ENCODE results near the gene PXK.

PXK gene

DNA sequence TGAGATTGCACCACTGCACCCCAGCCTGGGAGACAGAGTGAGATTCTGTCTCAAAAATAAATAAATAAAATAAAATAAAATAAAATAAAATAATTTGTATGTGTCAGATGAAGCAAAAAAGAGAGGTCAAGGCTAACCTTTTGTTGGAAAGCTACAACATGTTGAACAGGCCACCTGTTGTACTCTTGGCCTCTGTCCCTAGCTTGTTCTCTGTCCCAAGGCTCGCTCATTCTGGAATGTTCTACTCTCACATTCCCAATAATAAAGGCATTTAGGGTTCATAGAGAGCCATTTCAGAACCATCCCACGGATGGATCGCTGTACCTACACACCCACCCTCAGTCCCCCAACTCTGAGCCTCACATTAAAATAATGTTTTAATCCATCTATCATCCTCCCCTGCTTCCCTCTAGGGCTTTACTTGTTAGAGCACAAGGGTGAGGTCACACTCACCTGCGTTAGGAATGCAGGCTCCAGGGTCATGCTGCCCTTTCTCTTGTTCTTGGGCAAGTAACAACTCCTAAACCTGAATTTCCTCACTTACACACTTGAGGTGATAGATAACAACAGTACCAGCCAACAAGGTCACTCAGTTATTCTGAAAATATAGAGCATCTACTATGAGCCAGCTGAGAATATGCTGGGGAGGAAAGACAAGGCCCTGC is 134.3 kb downstream of the PXK start:
- DNase-seq (ENCODE audit: low read depth), result no peak

GRCh38 chr3:58469096-58469495 is 136.4 kb downstream of the PXK start:
- DNase-seq (ENCODE audit: low read depth), result no peak

- DNase-seq (ENCODE audit: low read depth), result no peak
These were observed 137.8 kb downstream of the PXK start for GRCh38 chr3:58470363-58471024.

DNA sequence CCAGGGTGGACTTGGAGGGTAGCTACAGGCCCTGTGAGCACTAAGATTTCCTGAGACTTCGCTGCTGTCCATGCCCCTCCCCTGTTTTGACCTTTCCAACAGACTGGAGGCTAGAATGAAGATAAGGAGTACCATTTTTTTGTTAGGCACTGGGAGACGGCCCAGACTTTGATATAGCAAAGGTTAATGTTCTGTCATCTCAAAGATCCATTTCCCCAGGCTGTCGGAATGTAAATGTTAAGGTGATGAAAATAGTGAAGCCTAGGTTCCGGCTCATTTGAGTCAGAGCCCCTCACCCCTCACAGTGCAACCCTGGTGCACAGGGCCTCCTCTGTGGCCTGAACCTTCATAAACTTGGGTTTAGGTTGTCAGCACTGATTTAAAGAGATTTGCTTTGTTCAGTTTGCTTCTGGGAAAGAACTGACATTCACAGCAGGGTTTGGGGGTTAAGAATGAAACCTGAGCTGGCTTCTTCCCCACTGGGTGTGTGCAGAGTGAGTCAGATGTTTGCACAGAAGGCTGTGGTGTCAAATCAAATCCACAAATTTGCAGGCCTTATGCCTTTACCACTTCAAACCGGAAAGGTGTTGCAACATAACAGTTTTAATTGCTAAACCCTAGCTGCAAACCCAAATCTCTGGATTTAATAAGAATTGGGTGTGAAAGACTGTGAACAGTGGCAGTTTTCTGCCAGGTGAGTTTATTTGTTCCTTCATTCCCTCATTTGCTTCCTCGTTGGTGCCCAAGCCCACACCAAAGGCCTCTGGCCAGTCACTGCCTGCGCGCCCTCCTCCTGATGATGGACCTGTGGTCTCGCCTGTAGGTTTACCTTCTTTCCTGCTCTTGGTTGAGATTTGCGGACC is 138.6 kb downstream of the PXK start:
- no peak for DNase-seq (ENCODE audit: low read depth)

- no peak for DNase-seq (ENCODE audit: low read depth)
These were observed 140.6 kb downstream of the PXK start for GRCh38 chr3:58473275-58473674.

GRCh38 chr3:58474348-58474911 is 141.7 kb downstream of the PXK start:
- no peak for DNase-seq (ENCODE audit: low read depth)

DNA sequence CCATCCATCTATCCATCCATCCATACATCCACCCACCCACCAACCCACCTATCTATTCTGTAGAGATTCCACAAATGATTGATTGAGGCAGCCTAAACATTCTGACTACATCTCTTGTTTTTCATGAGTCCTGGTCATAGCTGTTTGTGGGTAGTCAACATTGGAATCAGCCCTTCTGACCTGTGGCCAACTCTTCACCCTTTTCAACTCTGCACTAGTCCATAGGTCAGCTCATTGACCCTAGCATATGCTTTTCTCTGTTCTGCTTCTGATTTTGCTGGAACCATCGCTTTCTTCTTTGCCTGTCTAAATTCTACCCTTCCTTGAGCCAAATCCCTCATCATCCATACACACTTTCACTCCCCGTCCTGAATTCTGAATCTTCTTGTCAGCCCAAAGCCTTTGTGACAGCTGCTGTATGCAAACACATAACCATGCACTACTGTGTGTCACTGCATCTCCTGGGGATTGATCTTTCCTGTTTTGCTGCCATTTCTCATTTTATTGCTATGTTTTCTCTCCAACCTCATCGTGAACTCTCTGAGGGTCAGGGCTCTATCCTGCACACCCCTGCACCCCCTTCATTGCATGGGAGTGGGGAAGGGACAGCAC is 142.4 kb downstream of the PXK start:
- no peak for DNase-seq (ENCODE audit: low read depth)
